SK-N-SH treated with all-trans-retinoic acid at 6 μM for 48 hours (cell line): Measurements from ENCODE around the gene ITGB7.

Experiments
- ARNTL ChIP-seq: fragments of 450-650 bp; formaldehyde crosslinking; IDR thresholded peaks from 2 replicates; pipeline ENCODE4 v1.5.0; 2020; ENCODE audit warnings: low read depth, mild to moderate bottlenecking, moderate library complexity, borderline replicate concordance
- GLIS3 ChIP-seq: fragments of 250-450 bp; sonication (Bioruptor Pico); IDR thresholded peaks from 2 replicates; pipeline ENCODE4 v1.5.0; 2020; ENCODE audit warnings: mild to moderate bottlenecking, moderate library complexity
- OSR1 ChIP-seq: fragments of 250-450 bp; sonication (Bioruptor Pico); IDR thresholded peaks from 2 replicates; pipeline ENCODE4 v1.8.0; 2022; ENCODE audit warnings: moderate library complexity, mild to moderate bottlenecking, inconsistent platforms
- RARB ChIP-seq: fragments of 250-450 bp; sonication (Bioruptor Pico); IDR thresholded peaks from 2 replicates; pipeline ENCODE4 v1.8.0; 2021; ENCODE audit warnings: mild to moderate bottlenecking, moderate library complexity
- SNAI2 ChIP-seq: fragments of 250-450 bp; sonication (Bioruptor Pico); IDR thresholded peaks from 2 replicates; pipeline ENCODE4 v1.5.0; 2020; ENCODE audit warnings: mild to moderate bottlenecking, moderate library complexity
- TCF4 ChIP-seq: fragments of 250-450 bp; sonication (Bioruptor Pico); IDR thresholded peaks from 2 replicates; pipeline ENCODE4 v1.8.0; 2021; ENCODE audit warnings: mild to moderate bottlenecking, moderate library complexity, borderline replicate concordance
- TOX ChIP-seq: fragments of 250-450 bp; sonication (Bioruptor Pico); IDR thresholded peaks from 2 replicates; pipeline ENCODE4 v1.8.0; 2021; ENCODE audit warnings: mild to moderate bottlenecking, moderate library complexity, borderline replicate concordance
- ZC3H10 ChIP-seq: fragments of 250-450 bp; sonication (Bioruptor Pico); IDR thresholded peaks from 2 replicates; pipeline ENCODE4 v1.5.1; 2021; ENCODE audit warnings: mild to moderate bottlenecking, moderate library complexity
- ZFP3 ChIP-seq: fragments of 250-450 bp; sonication (Bioruptor Pico); IDR thresholded peaks from 2 replicates; pipeline ENCODE4 v1.5.0; 2020; ENCODE audit warnings: mild to moderate bottlenecking, moderate library complexity
- TF ChIP-seq, protein P1 (sequence below): fragments of 250-450 bp; sonication (Bioruptor Pico); IDR thresholded peaks from 2 replicates; pipeline ENCODE4 v1.8.0; 2021; ENCODE audit warnings: low read depth, mild to moderate bottlenecking, moderate library complexity, borderline replicate concordance
- TF ChIP-seq, protein P2 (sequence below): fragments of 250-450 bp; sonication (Bioruptor Pico); IDR thresholded peaks from 2 replicates; pipeline ENCODE4 v1.8.0; 2020; ENCODE audit warnings: mild to moderate bottlenecking, moderate library complexity, borderline replicate concordance
- TF ChIP-seq, protein P3 (sequence below): fragments of 250-450 bp; sonication (Bioruptor Pico); IDR thresholded peaks from 2 replicates; pipeline ENCODE4 v1.5.1; 2020; ENCODE audit warnings: low read depth, mild to moderate bottlenecking, moderate library complexity

DNA sequence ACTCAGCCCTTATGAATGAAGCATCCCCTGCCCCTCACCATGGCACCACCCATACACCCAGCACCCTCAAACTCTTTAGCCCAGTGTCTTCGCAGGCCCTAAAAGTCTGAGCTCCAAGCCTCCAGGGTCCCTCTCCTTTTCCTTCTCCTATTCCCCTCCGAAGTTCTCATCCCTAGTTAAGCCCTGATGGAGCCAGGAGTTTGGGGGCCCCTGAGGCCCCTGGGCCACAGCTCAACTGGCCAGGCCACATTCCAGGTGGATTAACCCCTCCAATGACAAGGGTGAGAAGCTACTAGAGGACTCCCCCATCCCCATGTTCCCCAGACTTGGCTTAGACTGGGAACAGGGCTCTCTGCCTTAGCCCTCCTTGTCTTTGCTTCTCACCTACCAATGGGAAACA is 22.4 kb upstream of the ITGB7 start:
- TF ChIP-seq, protein P1, sequence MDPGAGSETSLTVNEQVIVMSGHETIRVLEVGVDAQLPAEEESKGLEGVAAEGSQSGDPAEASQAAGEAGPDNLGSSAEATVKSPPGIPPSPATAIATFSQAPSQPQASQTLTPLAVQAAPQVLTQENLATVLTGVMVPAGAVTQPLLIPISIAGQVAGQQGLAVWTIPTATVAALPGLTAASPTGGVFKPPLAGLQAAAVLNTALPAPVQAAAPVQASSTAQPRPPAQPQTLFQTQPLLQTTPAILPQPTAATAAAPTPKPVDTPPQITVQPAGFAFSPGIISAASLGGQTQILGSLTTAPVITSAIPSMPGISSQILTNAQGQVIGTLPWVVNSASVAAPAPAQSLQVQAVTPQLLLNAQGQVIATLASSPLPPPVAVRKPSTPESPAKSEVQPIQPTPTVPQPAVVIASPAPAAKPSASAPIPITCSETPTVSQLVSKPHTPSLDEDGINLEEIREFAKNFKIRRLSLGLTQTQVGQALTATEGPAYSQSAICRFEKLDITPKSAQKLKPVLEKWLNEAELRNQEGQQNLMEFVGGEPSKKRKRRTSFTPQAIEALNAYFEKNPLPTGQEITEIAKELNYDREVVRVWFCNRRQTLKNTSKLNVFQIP: no peak
- TF ChIP-seq, protein P2, sequence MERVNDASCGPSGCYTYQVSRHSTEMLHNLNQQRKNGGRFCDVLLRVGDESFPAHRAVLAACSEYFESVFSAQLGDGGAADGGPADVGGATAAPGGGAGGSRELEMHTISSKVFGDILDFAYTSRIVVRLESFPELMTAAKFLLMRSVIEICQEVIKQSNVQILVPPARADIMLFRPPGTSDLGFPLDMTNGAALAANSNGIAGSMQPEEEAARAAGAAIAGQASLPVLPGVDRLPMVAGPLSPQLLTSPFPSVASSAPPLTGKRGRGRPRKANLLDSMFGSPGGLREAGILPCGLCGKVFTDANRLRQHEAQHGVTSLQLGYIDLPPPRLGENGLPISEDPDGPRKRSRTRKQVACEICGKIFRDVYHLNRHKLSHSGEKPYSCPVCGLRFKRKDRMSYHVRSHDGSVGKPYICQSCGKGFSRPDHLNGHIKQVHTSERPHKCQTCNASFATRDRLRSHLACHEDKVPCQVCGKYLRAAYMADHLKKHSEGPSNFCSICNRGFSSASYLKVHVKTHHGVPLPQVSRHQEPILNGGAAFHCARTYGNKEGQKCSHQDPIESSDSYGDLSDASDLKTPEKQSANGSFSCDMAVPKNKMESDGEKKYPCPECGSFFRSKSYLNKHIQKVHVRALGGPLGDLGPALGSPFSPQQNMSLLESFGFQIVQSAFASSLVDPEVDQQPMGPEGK (CRISPR knock-in tag): no peak
- TF ChIP-seq ZC3H10 (no peak), ARNTL (no peak), OSR1 (CRISPR knock-in tag) (no peak), TOX (CRISPR knock-in tag) (no peak), TCF4 (no peak), ZFP3 (CRISPR knock-in tag) (no peak), RARB (no peak), GLIS3 (CRISPR knock-in tag) (no peak), SNAI2 (CRISPR knock-in tag) (no peak)
- TF ChIP-seq, protein P3, sequence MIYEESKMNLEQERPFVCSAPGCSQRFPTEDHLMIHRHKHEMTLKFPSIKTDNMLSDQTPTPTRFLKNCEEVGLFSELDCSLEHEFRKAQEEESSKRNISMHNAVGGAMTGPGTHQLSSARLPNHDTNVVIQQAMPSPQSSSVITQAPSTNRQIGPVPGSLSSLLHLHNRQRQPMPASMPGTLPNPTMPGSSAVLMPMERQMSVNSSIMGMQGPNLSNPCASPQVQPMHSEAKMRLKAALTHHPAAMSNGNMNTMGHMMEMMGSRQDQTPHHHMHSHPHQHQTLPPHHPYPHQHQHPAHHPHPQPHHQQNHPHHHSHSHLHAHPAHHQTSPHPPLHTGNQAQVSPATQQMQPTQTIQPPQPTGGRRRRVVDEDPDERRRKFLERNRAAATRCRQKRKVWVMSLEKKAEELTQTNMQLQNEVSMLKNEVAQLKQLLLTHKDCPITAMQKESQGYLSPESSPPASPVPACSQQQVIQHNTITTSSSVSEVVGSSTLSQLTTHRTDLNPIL (CRISPR knock-in tag): no peak
